GM10266 (cell line): Measurements from ENCODE around the gene MAGIX.

Experiments used
- DNase-seq: peaks from one replicate; pipeline ENCODE4 v3.0.0; 2012; ENCODE audit errors: extremely low spot score
- CTCF ChIP-seq: IDR thresholded peaks from 2 replicates; pipeline ENCODE4 v1.5.1; 2012; ENCODE audit warnings: mild to moderate bottlenecking, low read depth; ENCODE audit not compliant: control insufficient read depth, insufficient read depth; ENCODE audit errors: missing control alignments

Gene MAGIX

GRCh38 chrX:49193542-49193964 lies 31.0 kb downstream of the MAGIX start:
- TF ChIP-seq CTCF = no peak
- no peak for DNase-seq

GRCh38 chrX:49197543-49198087 lies 35.1 kb downstream of the MAGIX start:
- no peak for TF ChIP-seq CTCF
- DNase-seq = no peak

- no peak for TF ChIP-seq CTCF
- DNase-seq = no peak
Measured at GRCh38 chrX:49198540-49199314, 36.2 kb downstream of the MAGIX start.

- no peak for DNase-seq
- no peak for TF ChIP-seq CTCF
Measured at GRCh38 chrX:49199315-49199595, 36.7 kb downstream of the MAGIX start.

GRCh38 chrX:49199906-49200771 lies 37.6 kb downstream of the MAGIX start, which contains the start of gene SYP:
SYP (minus strand) TSS chrX:49200193; CDS start chrX:49200186, 7 bp downstream.
- no peak for TF ChIP-seq CTCF
- DNase-seq = peak; percentile 92

GRCh38 chrX:49202022-49202421 lies 39.5 kb downstream of the MAGIX start:
- no peak for DNase-seq
- no peak for TF ChIP-seq CTCF
